Mesenchymal stem cell (in vitro differentiated cells and primary cell): ENCODE measurements around the gene MACROD2.

Experiments used
- DNase-seq: peaks from one replicate; pipeline ENCODE4 v3.0.0-alpha.2; 2013
- H2AFZ ChIP-seq: one replicate; pipeline ENCODE4 v1.6.1; 2013; ENCODE audit warnings: low read depth, mild to moderate bottlenecking, control low read depth, inconsistent platforms, low read length, moderate library complexity
- H2AK5ac ChIP-seq: 2 replicates; pipeline ENCODE4 v1.6.1; 2013; ENCODE audit warnings: low read length, moderate library complexity, mild to moderate bottlenecking, inconsistent platforms; ENCODE audit not compliant: severe bottlenecking
- H2BK120ac ChIP-seq: one replicate; pipeline ENCODE4 v1.6.1; 2013; ENCODE audit warnings: low read depth, mild to moderate bottlenecking, inconsistent platforms, low read length, moderate library complexity
- H2BK12ac ChIP-seq, 2 experiments: one replicate each; pipeline ENCODE4 v1.6.1; 2013; ENCODE audit warnings: inconsistent platforms in 2 of 2, low read length in 2 of 2, mild to moderate bottlenecking in 2 of 2, moderate library complexity in 2 of 2, control low read depth in 1 of 2
- H2BK15ac ChIP-seq: one replicate; pipeline ENCODE4 v1.6.1; 2013; ENCODE audit warnings: mild to moderate bottlenecking, low read depth, inconsistent platforms; ENCODE audit not compliant: poor library complexity, severe bottlenecking
- H2BK5ac ChIP-seq: 2 replicates; pipeline ENCODE4 v1.6.1; 2013; ENCODE audit warnings: low read depth, mild to moderate bottlenecking, low read length, control low read depth, inconsistent platforms; ENCODE audit not compliant: poor library complexity, severe bottlenecking
- H3K14ac ChIP-seq, 2 experiments: one replicate each; pipeline ENCODE4 v1.6.1; 2013; ENCODE audit warnings: inconsistent platforms in 2 of 2, low read length in 2 of 2, control low read depth in 1 of 2, mild to moderate bottlenecking in 1 of 2, moderate library complexity in 1 of 2
- H3K18ac ChIP-seq, 2 experiments: one replicate each; pipeline ENCODE4 v1.6.1; 2013; ENCODE audit warnings: inconsistent platforms in 2 of 2, low read length in 2 of 2, control low read depth in 1 of 2, low read depth in 1 of 2, mild to moderate bottlenecking in 1 of 2
- H3K23ac ChIP-seq, 2 experiments: one replicate each; pipeline ENCODE4 v1.6.1; 2013; ENCODE audit warnings: inconsistent platforms in 2 of 2, low read length in 2 of 2, mild to moderate bottlenecking in 2 of 2, moderate library complexity in 2 of 2, control low read depth in 1 of 2
- H3K27ac ChIP-seq: 2 replicates; pipeline ENCODE4 v1.5.1; 2013; ENCODE audit warnings: mild to moderate bottlenecking, moderate library complexity, low read length, control low read depth, inconsistent platforms; ENCODE audit not compliant: poor library complexity, severe bottlenecking
- H3K27me3 ChIP-seq, 2 experiments: 2 replicates each; pipeline versions ENCODE4 v1.6.1 to v1.7.0; 2013; ENCODE audit warnings: low read length in 2 of 2, mild to moderate bottlenecking in 2 of 2, moderate library complexity in 2 of 2, control low read depth in 1 of 2, inconsistent platforms in 1 of 2; ENCODE audit not compliant: control insufficient read depth in 1 of 2, insufficient read depth in 1 of 2
- H3K36me3 ChIP-seq, 2 experiments: 2 replicates each; pipeline versions ENCODE4 v1.6.1 to v1.7.0; 2013; ENCODE audit warnings: low read length in 2 of 2, control low read depth in 1 of 2, inconsistent platforms in 1 of 2, low read depth in 1 of 2, mild to moderate bottlenecking in 1 of 2; ENCODE audit not compliant: insufficient read depth in 2 of 2, control insufficient read depth in 1 of 2
- H3K4ac ChIP-seq, 2 experiments: one replicate each; pipeline ENCODE4 v1.6.1; 2013; ENCODE audit warnings: inconsistent platforms in 2 of 2, low read length in 2 of 2, mild to moderate bottlenecking in 2 of 2, moderate library complexity in 2 of 2, control low read depth in 1 of 2, low read depth in 1 of 2
- H3K4me1 ChIP-seq: 2 replicates; pipeline ENCODE4 v1.6.1; 2013; ENCODE audit warnings: low read depth, low read length, control low read depth; ENCODE audit not compliant: control insufficient read depth, insufficient read depth
- H3K4me2 ChIP-seq: 2 replicates; pipeline ENCODE4 v1.6.1; 2013; ENCODE audit warnings: low read length, mild to moderate bottlenecking, inconsistent platforms; ENCODE audit not compliant: poor library complexity, severe bottlenecking
- H3K4me3 ChIP-seq, 2 experiments: 2 replicates each; pipeline versions ENCODE4 v1.5.1 to v1.7.0; 2013; ENCODE audit warnings: low read length in 2 of 2, mild to moderate bottlenecking in 2 of 2, control low read depth in 1 of 2, low read depth in 1 of 2; ENCODE audit not compliant: insufficient read depth in 1 of 2
- H3K79me1 ChIP-seq: replicated peaks from 2 replicates; pipeline ENCODE4 v1.6.1; 2013; ENCODE audit warnings: mild to moderate bottlenecking, control low read depth, low read length, inconsistent platforms; ENCODE audit not compliant: poor library complexity, severe bottlenecking
- H3K9ac ChIP-seq: 2 replicates; pipeline ENCODE4 v1.7.0; 2013; ENCODE audit warnings: mild to moderate bottlenecking, low read length, moderate library complexity
- H3K9me3 ChIP-seq: 2 replicates; pipeline ENCODE4 v1.7.0; 2013; ENCODE audit warnings: mild to moderate bottlenecking, low read length; ENCODE audit not compliant: control insufficient read depth
- H4K8ac ChIP-seq: one replicate; pipeline ENCODE4 v1.6.1; 2013; ENCODE audit warnings: inconsistent platforms, mild to moderate bottlenecking, low read length, moderate library complexity
- H4K91ac ChIP-seq: one replicate; pipeline ENCODE4 v1.6.1; 2013; ENCODE audit warnings: mild to moderate bottlenecking, low read length, inconsistent platforms
- WGBS: methylation state at CpG from one replicate; pipeline ENCODE4 v1.1.7; 2013; ENCODE audit warnings: mixed read lengths; 5-methylcytosine and 5-hydroxymethylcytosine counted together

MACROD2 gene

GRCh38 chr20:14284443-14284842 lies 289.1 kb downstream of the MACROD2 start:
- Histone ChIP-seq H4K91ac (no peak overlapping the region), H3K9ac (no peak overlapping the region), H2BK5ac (no peak overlapping the region), H3K14ac (no peak overlapping the region), H2BK15ac (no peak overlapping the region), H3K4me3 (no peak overlapping the region), H3K79me1 (no peaks in the 10 kb centered on the region), H3K27ac (no peak overlapping the region), H2AFZ (no peak overlapping the region), H3K9me3 (no peaks in the 10 kb centered on the region), H3K36me3 (no peaks in the 10 kb centered on the region), H3K4ac (no peak overlapping the region), H3K18ac (no peak overlapping the region), H3K27me3 (no peaks in the 10 kb centered on the region), H2AK5ac (no peak overlapping the region), H4K8ac (no peak overlapping the region), H3K4me1 (no peaks in the 10 kb centered on the region), H3K4me2 (no peak overlapping the region), H2BK120ac (no peak overlapping the region), H3K23ac (no peak overlapping the region), H2BK12ac (no peak overlapping the region)
- DNase-seq, result no peak
- 100% methylated on average over 1 of the region's 1 CpG for WGBS

- Histone ChIP-seq H3K4ac (no peak overlapping the region), H4K91ac (no peak overlapping the region), H3K27ac (no peak overlapping the region), H2BK120ac (no peak overlapping the region), H2BK15ac (no peak overlapping the region), H3K4me1 (no peaks in the 10 kb centered on the region), H3K36me3 (no peaks in the 10 kb centered on the region), H3K18ac (no peak overlapping the region), H3K4me3 (no peak overlapping the region), H3K79me1 (no peaks in the 10 kb centered on the region), H2BK12ac (no peak overlapping the region), H4K8ac (no peak overlapping the region), H2BK5ac (no peak overlapping the region), H3K9ac (no peak overlapping the region), H3K27me3 (no peaks in the 10 kb centered on the region), H3K14ac (no peak overlapping the region), H2AK5ac (no peak overlapping the region), H2AFZ (no peak overlapping the region), H3K23ac (no peak overlapping the region), H3K9me3 (no peaks in the 10 kb centered on the region), H3K4me2 (no peak overlapping the region)
- DNase-seq, result no peak
- no CpG with 5 or more reads among the region's 3 CpGs for WGBS
These were observed 293.3 kb downstream of the MACROD2 start for GRCh38 chr20:14288341-14289330.

- H3K27ac ChIP-seq, result no peak overlapping the region
- no peak overlapping the region for H2AFZ ChIP-seq
- no peak for DNase-seq
- no peaks in the 10 kb centered on the region for H3K27me3 ChIP-seq
- WGBS, result 93% methylated on average over 1 of the region's 1 CpG
- H2BK12ac ChIP-seq, result no peak overlapping the region
- no peaks in the 10 kb centered on the region for H3K9me3 ChIP-seq
- H3K4ac ChIP-seq, result no peak overlapping the region
- H3K14ac ChIP-seq, result no peak overlapping the region
- no peak overlapping the region for H3K4me3 ChIP-seq
- H2BK15ac ChIP-seq, result no peak overlapping the region
- H3K79me1 ChIP-seq, result no peaks in the 10 kb centered on the region
- no peaks in the 10 kb centered on the region for H3K36me3 ChIP-seq
- H2BK120ac ChIP-seq, result no peak overlapping the region
- H4K91ac ChIP-seq, result no peak overlapping the region
- no peak overlapping the region for H3K9ac ChIP-seq
- no peak overlapping the region for H4K8ac ChIP-seq
- no peak overlapping the region for H3K18ac ChIP-seq
- no peak overlapping the region for H3K23ac ChIP-seq
- no peak overlapping the region for H2AK5ac ChIP-seq
- H3K4me2 ChIP-seq, result no peak overlapping the region
- H3K4me1 ChIP-seq, result no peaks in the 10 kb centered on the region
- no peak overlapping the region for H2BK5ac ChIP-seq
These were observed 296.2 kb downstream of the MACROD2 start for GRCh38 chr20:14291502-14291901.

GRCh38 chr20:14295238-14295637 lies 299.9 kb downstream of the MACROD2 start:
- 43% methylated on average over 2 of the region's 2 CpGs for WGBS
- H2AFZ ChIP-seq, result no peak overlapping the region
- no peak overlapping the region for H3K4ac ChIP-seq
- H3K9ac ChIP-seq, result no peak overlapping the region
- H3K9me3 ChIP-seq, result no peaks in the 10 kb centered on the region
- H3K79me1 ChIP-seq, result no peaks in the 10 kb centered on the region
- H3K14ac ChIP-seq, result no peak overlapping the region
- no peak overlapping the region for H3K4me3 ChIP-seq
- no peak overlapping the region for H2BK5ac ChIP-seq
- H2BK12ac ChIP-seq, result no peak overlapping the region
- no peak overlapping the region for H4K91ac ChIP-seq
- H3K23ac ChIP-seq, result no peak overlapping the region
- no peak overlapping the region for H2AK5ac ChIP-seq
- no peaks in the 10 kb centered on the region for H3K4me1 ChIP-seq
- no peak overlapping the region for H3K27ac ChIP-seq
- no peaks in the 10 kb centered on the region for H3K36me3 ChIP-seq
- no peak overlapping the region for H2BK15ac ChIP-seq
- no peak overlapping the region for H4K8ac ChIP-seq
- H2BK120ac ChIP-seq, result no peak overlapping the region
- no peak overlapping the region for H3K18ac ChIP-seq
- DNase-seq, result no peak
- H3K27me3 ChIP-seq, result no peaks in the 10 kb centered on the region
- no peak overlapping the region for H3K4me2 ChIP-seq
